HG03571 (cell line): Measurements from ENCODE around the gene DENND1C.
A peak's percentile ranks its signal among the peaks of the same experiment; 100 is the strongest.

Experiments used
- ATAC-seq: cut with Tn5 transposase; IDR thresholded peaks from one replicate; pipeline ENCODE4 v1.9.1; 2021; ENCODE audit not compliant: unreplicated experiment

Gene DENND1C

DNA sequence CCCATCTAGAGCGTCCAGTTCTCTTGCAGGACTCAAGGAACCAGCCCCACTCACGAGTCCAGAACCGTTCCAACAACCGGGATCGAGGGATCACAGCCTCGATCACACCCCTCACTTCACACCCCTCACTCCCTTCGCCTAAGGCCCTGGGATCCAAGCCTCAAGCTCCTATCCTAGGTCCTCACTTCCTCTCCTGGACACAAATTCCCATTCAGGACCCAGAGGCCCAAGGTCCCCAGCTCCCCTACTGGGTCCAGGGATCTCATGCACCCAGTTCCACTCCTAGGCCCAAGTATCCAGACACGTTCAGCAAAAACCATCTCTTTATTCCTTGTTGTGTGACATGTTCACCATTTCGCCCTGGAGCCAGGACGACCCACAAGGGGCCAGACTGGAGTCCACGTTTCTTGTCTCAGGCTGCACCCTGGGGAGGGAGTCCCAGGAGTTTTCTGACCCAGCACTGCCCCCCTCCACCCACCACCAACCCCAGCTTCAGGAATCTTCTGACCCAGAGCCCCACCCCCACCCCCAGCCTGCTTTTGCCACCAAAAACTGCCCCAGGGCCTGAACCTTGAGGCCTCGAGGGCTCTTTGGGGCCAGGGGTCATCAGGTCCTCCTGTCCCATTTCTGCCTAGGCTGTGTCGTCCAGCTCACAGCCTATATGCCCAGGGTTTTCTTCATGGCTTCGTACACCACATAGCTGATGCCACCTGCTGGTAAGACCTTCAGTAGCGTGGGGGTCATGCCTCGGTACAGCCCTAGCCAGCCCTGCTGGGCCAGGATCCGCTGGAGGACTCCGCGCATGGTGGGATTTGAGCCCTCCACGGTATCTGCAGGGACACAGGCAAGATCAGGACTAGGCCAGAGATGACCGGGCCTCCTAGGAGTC, 55.6 kb downstream of the DENND1C start:
- ATAC-seq: no peak

- peak; percentile 78 for ATAC-seq
These were observed 56.5 kb downstream of the DENND1C start for GRCh38 chr19:6424939-6425731.

DNA sequence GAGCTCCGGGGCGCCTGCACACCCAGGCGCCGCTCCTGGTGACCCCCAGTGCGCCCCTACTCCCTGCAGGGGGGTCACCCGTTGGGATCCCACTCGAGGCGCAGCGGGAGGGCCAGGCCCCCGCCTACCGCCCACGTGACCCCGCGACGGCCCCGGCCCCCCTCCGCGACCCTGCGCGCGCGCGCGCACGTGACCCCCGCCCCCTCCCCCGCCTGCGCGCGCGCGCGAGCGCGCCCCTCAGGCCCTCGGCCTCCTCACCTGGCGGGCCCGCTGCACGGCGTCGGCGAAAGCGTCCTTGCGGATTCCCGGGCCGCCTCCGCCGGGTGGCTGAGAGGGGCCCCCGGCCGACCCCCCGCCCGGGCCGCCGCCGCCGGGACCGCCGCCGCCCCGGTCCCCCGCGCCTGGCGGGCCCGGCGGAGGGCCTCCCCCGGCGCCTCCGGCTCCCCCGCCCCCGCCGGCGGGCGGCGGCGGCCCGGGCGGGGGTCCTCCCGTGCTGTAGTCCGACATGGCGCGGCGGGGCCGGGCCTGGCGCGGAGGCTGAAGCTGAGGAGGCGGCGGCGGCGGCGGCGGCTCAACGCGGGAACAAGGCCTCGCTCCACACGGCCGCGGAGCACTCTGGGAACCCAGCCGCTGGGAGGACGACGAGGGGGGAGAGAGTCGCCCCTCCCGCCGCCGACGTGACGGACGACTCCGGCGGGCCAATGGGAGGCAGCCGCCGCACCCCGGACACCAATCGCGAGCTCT, 57.2 kb downstream of the DENND1C start, which contains the start of gene KHSRP:
TSS of gene KHSRP (minus strand) at position 617 of the 744 bp plus-strand sequence. CDS start at position 507, 110 bp downstream.
- ATAC-seq: no peak

DNA sequence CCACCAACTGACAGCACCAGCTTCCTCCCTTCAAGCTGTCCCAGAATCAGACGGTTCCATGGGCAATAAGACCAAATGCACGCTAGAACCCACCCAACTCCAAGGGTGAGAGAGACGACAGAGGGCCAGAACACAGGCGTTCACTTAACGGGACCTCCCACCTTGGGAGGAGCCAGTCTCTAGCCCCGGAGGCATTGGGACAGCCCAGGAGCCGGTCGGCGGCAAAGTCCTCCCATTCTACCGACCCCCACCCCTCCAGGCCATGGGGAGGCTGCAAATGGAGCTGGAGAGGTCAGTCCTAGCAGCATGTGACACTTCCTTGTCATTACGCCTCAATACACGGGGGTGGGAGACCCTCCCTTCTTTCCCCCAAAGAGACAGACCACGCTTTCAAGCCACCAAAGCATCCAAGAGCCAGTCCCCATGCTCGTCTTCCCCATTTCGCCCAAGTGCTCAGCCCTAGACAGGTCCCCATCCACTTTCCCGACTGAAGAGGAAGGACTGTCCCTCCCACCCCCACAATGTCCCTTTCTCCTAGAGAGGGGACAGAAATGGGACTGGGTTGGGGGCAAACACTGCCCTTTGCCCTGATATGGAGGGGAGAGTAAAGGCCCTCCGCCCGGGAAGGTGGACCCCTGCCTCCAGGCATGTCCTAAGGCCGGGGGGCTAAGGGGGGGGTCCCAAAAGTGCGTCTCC, 57.9 kb downstream of the DENND1C start:
- no peak for ATAC-seq

DNA sequence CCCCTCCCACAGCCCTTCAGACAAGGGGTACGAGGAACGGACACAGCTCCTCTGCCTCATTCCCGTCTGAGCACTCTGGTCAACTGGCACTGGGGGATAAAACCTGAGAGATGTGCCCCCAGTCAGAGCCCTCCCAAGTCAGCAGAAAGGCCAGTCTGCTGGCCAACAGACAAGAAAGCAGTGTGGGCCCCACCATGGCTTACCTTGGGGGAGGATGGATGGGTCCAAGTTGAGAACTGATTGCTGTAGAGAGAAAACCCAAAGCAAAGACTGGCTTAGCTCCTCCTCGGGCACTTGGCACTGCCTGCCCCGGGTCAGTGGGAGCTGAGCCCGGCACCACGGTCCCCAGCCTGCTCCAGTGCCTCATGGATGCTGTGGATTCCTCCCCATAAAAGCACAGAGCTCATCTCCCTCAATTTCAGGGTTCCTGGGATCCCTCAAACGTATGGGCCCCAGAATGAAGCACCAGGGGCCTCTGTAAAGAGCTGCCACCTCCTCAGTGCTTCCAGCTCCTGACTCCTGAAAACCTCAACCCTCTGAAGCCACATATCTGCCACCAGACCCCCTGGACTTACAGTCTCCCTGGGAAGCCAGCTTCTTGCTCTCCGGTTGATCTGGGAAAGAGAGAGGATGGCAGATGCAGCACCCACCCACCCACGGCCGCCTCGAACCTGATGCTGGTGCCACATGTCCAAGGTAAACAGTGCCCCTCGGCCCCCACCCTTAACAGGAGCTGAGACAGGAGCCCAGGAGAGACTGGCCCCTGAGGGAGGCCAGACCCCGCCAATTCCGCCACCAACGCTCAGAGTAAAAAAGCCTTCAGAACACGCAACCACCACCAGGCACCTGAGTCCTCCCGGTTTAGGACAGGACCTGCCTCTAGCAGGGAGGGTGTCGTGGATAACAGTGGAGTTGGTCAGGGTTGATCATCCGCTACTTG, 60.2 kb downstream of the DENND1C start:
- ATAC-seq: no peak

DNA sequence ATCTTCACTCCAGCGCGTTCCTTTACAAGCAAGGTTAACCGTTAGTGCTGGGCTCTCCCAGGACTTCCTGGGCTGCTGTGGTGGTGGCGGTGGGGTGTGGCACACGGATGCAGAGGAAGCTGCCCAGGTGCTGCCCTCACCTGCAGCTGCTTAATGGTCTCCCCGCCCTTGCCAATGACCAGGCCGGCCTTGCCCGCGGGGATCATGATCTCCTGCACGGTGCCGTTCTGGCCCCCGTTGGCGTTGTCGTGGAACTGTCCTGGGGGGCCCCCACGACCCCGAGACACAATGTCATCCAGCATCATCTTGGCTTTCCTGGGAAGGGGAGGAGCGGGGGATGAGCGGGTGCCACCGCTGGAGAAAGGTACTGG, 63.0 kb downstream of the DENND1C start:
- ATAC-seq: no peak

- no peak for ATAC-seq
These were observed 63.6 kb downstream of the DENND1C start for GRCh38 chr19:6417713-6418561.
